Urinary bladder (tissue), 4 donors: Measurements from ENCODE around the gene PRELID1. TPM values are rescaled to one million over a fixed set of nuclear protein-coding genes. Genes with fewer than 3 reads are reported as not detected.

ENCODE experiments used
- DNase-seq: peaks from one replicate; pipeline ENCODE4 v3.0.0-alpha.2; 2015; ENCODE audit errors: extremely low spot score
- H3K27ac ChIP-seq: one replicate; pipeline ENCODE4 v1.5.1; 2013; ENCODE audit warnings: low read depth, mild to moderate bottlenecking, moderate library complexity
- H3K36me3 ChIP-seq: one replicate; pipeline ENCODE4 v1.6.1; 2013; ENCODE audit warnings: mild to moderate bottlenecking, moderate library complexity; ENCODE audit not compliant: insufficient read depth
- H3K4me1 ChIP-seq: one replicate; pipeline ENCODE4 v1.6.1; 2013; ENCODE audit warnings: mild to moderate bottlenecking, moderate library complexity; ENCODE audit not compliant: insufficient read depth
- H3K4me3 ChIP-seq: one replicate; pipeline ENCODE4 v1.5.1; 2013; ENCODE audit warnings: low read depth, low read length
- WGBS: extraction: QIAGEN DNeasy Blood & Tissue Kit; methylation state at CpG from one replicate; pipeline ENCODE4 v1.1.7; 2013; 5-methylcytosine and 5-hydroxymethylcytosine counted together
- polyA plus RNA-seq: library from polyadenylated mRNA; stranded (reverse); fragments of 200-250 nt; gene quantifications from one replicate; pipeline ENCODE4 v1.2.3, GENCODE V29; 2013
- total RNA-seq: library from RNA; depleted of rRNA; stranded (reverse); fragments of >200 nt; gene quantifications from one replicate; pipeline ENCODE4 v1.2.3, GENCODE V29; 2014
- donor health status: healthy with polysubstance abuse.
- donor health status: healthy.

PRELID1 gene
- total and polyA plus RNA-seq, 2 donors = 40.8 to 122 TPM

DNA sequence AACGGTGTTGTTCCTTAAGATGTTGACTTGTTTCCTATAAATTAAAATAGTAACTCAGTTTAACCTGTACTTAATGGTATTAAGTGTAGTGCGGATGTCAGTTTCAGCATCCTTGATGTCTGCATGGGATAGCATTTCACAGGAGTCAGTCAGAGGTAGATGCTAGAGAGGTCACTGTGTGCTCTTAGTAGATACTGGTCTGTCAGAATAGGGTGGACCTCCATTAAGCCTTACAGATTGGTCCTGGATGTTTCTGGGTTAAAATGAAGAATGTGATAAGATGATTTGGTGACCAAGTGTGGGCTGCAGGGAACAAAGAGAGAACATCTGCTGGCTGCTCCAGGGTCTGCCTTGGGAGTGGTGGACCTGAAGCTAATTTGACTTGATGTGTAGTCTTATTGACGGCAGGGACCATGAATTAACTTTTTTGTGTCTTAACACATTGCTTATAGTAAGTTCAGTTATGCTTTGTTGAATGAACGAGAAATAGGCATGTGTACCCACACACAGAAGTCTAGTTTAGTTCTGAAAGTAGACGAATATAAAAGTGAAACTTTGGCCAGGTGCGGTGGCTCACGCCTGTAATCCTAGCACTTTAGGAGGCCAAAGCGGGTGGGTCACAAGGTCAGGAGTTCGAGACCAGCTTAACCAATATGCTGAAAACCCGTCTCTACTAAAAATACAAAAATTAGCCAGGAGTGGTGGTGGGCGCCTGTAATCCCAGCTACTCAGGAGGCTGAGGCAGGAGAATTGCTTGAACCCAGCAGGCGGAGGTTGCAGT is 12.6 kb upstream of the PRELID1 start:
- Histone ChIP-seq H3K4me3 (no peak overlapping the region), H3K36me3 (peaks cover 15% of the 10 kb centered on the region), H3K4me1 (no peaks in the 10 kb centered on the region), H3K27ac (no peak overlapping the region)
- 94% methylated on average over 12 of the region's 12 CpGs for WGBS
- DNase-seq = no peak

DNA sequence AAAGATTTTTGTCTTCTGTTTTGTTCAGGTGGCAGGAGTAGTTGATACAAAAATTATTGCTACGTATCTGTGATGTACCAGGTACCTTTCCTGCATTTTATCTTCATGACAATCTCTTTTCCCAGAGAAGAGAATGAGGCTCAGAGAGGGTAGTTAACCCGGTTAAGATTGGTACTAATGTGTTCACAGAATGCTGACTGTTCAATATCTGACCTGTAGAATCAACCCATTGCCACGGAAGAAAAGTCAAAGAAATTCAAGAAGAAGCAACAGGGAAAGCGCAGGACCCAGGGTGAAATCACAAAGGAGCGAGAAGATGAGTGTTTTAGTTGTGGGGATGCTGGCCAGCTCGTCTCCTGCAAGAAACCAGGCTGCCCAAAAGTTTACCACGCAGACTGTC is 11.9 kb upstream of the PRELID1 start:
- Histone ChIP-seq H3K4me1 (no peaks in the 10 kb centered on the region), H3K27ac (no peak overlapping the region), H3K36me3 (peaks cover 12% of the 10 kb centered on the region), H3K4me3 (no peak overlapping the region)
- DNase-seq = no peak
- WGBS = 97% methylated on average over 7 of the region's 7 CpGs

DNA sequence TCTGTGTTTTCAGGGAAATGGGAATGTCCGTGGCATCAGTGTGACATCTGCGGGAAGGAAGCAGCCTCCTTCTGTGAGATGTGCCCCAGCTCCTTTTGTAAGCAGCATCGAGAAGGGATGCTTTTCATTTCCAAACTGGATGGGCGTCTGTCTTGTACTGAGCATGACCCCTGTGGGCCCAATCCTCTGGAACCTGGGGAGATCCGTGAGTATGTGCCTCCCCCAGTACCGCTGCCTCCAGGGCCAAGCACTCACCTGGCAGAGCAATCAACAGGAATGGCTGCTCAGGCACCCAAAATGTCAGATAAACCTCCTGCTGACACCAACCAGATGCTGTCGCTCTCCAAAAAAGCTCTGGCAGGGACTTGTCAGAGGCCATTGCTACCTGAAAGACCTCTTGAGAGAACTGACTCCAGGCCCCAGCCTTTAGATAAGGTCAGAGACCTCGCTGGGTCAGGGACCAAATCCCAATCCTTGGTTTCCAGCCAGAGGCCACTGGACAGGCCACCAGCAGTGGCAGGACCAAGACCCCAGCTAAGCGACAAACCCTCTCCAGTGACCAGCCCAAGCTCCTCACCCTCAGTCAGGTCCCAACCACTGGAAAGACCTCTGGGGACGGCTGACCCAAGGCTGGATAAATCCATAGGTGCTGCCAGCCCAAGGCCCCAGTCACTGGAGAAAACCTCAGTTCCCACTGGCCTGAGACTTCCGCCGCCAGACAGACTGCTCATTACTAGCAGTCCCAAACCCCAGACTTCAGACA is 9.6 kb upstream of the PRELID1 start:
- WGBS = 94% methylated on average over 12 of the region's 12 CpGs
- Histone ChIP-seq H3K4me1 (no peaks in the 10 kb centered on the region), H3K36me3 (peaks cover 10% of the 10 kb centered on the region), H3K27ac (no peak overlapping the region), H3K4me3 (no peak overlapping the region)
- DNase-seq = no peak

DNA sequence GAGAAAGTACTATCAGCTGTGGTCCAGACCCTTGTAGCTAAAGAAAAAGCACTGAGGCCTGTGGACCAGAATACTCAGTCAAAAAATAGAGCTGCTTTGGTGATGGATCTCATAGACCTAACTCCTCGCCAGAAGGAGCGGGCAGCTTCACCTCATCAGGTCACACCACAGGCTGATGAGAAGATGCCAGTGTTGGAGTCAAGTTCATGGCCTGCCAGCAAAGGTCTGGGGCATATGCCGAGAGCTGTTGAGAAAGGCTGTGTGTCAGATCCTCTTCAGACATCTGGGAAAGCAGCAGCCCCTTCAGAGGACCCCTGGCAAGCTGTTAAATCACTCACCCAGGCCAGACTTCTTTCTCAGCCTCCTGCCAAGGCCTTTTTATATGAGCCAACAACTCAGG is 9.0 kb upstream of the PRELID1 start:
- H3K36me3 ChIP-seq = peaks cover 10% of the 10 kb centered on the region
- no peak overlapping the region for H3K27ac ChIP-seq
- H3K4me1 ChIP-seq = no peaks in the 10 kb centered on the region
- H3K4me3 ChIP-seq = no peak overlapping the region
- WGBS = 86% methylated on average over 3 of the region's 3 CpGs
- DNase-seq = no peak

DNA sequence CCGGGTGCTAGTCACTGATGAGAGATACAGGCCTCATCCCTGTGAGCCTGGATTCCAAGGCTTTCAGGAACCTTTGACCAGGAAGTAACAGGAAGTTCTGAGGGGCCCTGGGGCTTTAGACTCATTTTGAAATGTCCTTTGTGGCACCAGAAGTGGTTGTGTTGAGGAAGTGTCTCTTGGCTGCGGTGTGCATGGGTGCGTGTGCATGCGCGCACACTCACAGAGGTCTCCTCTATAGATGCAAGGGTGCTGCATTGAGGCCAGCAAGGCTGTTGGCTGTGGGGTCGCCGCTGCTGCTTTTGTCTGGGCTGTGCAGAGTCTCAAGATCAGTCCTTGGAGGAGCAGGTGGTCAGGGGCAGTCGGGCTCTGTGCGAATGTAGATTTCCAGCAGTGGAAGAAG is 7.7 kb upstream of the PRELID1 start:
- Histone ChIP-seq H3K4me1 (no peaks in the 10 kb centered on the region), H3K27ac (no peak overlapping the region), H3K36me3 (peaks cover 10% of the 10 kb centered on the region), H3K4me3 (no peak overlapping the region)
- WGBS = 93% methylated on average over 9 of the region's 9 CpGs
- no peak for DNase-seq

DNA sequence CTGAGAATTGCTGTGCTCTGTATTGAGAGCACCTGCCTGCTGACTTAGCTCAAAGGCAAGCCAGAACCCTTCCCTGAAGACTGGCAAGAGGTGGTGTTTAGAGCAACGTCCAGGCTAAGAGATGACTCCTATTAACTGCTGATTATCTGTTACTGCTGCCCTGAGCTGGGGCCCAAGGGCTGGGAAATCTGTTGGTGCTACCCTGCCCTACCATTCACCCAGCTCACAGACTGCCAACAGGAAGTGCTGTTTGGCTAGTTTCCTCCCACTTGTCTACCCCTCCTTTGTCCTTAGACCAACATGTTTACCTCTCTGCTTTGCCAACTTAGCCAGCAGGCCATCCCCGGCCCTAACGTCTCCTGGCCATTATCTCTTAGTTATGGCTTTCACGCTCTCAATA is 7.0 kb upstream of the PRELID1 start:
- DNase-seq = no peak

DNA sequence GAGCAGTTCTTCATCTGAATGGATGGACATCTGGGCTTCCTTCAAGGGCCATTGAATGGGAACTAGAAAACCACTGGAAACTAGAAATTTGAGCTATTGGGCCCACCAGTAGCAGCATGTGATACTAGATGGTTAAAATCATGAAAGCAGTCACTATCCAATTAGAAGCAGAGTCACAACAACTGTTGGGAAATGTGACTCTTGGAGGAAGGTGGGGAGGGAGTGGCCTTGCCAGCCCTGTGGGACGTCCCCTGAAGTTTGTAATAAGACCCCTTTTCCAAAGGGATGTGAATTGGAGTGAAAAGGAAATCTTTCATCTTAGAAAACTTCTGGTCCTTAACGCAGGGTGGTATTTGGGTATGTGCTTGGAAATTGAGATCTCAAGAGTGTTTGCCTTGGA is 5.7 kb upstream of the PRELID1 start:
- H3K4me1 ChIP-seq = peaks cover 2% of the 10 kb centered on the region
- 86% methylated on average over 2 of the region's 2 CpGs for WGBS
- peaks cover 10% of the 10 kb centered on the region for H3K36me3 ChIP-seq
- H3K4me3 ChIP-seq = no peak overlapping the region
- H3K27ac ChIP-seq = no peak overlapping the region
- no peak for DNase-seq

More for the DNA sequence above, 7.0 kb upstream of the PRELID1 start:
- Histone ChIP-seq H3K4me3 (no peak overlapping the region), H3K27ac (no peak overlapping the region), H3K4me1 (no peaks in the 10 kb centered on the region), H3K36me3 (peaks cover 10% of the 10 kb centered on the region)
- 59% methylated on average over 4 of the region's 4 CpGs for WGBS

DNA sequence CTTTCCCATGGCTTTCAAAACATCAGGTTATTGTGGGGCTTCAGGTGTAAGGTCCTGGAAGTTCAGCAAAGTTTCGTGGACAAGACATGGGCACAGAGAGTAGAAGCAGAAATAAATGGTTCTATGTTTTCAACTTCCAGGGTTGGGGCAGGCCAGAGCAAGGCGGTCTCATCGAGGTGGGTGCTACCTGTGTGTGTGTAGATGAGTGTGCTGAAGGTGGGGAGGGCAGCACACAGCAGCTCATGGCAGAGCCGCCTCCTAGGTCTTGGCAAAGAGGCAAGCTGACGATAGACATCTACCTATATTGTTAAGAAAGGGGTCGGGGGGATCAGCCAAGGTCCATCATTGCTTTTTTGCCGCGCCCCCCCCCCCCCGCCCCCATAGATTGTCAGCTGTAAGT is 3.9 kb upstream of the PRELID1 start:
- 71% methylated on average over 9 of the region's 9 CpGs for WGBS
- peaks cover 2% of the 10 kb centered on the region for H3K4me1 ChIP-seq
- no peak overlapping the region for H3K27ac ChIP-seq
- no peak overlapping the region for H3K4me3 ChIP-seq
- no peak for DNase-seq
- H3K36me3 ChIP-seq = peaks cover 1% of the 10 kb centered on the region

DNA sequence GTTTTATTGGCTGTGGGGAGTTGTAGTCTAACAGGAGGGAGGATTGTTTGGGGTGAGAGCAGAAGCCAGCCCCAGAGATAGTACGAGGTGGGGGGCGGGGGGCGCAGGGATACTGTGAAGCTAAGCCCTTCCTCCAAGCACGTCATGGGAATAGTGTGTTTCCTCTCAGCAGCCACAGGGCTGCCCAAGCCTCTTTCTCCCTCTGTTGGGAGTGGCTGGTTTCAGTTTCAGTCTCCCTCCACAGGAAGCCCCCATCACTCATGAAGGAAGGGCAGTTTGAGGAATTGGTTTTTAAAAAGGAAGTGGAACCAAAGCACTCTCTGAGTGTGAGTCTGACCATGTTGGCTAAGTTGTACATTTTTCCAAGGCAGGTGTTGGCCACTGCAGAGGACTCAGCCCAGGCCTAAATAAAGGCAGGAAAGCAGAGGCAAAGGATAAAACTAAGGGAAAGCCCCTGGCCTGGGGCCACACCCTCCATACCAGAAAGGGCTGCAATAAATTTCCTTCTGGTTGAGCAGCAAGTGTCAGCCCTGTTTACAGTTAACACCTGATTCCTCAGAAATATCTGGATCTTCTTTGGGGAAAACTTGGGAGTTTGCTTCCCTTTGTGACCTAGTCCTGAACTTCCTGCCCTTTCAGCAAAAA is 3.2 kb upstream of the PRELID1 start:
- Histone ChIP-seq H3K4me3 (no peak overlapping the region), H3K27ac (peak overlapping the region; percentile 41), H3K36me3 (no peaks in the 10 kb centered on the region), H3K4me1 (peaks cover 2% of the 10 kb centered on the region)
- WGBS = 19% methylated on average over 4 of the region's 4 CpGs
- DNase-seq = peak; percentile 35

DNA sequence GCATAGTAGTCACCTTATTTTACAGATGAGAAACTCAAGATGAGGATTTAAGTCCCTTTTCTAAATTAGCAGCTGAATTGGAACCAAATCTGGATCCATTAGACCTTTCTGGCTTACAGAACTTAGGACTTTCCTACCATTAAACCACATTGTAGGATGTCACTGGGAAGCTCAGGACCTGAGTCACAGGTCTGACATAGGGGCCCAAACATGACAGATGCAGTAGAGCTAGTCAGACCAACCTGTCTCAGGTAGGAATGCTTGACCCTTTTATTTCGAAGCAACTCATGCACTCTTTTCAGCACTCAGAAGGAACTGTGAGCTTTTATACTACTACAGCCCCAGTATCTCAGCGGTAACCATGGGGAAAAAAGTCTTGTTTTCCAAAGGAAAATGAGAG is 2.6 kb upstream of the PRELID1 start:
- Histone ChIP-seq H3K4me3 (no peak overlapping the region), H3K27ac (no peak overlapping the region), H3K4me1 (peaks cover 2% of the 10 kb centered on the region), H3K36me3 (no peaks in the 10 kb centered on the region)
- no peak for DNase-seq
- WGBS = 91% methylated on average over 2 of the region's 2 CpGs

DNA sequence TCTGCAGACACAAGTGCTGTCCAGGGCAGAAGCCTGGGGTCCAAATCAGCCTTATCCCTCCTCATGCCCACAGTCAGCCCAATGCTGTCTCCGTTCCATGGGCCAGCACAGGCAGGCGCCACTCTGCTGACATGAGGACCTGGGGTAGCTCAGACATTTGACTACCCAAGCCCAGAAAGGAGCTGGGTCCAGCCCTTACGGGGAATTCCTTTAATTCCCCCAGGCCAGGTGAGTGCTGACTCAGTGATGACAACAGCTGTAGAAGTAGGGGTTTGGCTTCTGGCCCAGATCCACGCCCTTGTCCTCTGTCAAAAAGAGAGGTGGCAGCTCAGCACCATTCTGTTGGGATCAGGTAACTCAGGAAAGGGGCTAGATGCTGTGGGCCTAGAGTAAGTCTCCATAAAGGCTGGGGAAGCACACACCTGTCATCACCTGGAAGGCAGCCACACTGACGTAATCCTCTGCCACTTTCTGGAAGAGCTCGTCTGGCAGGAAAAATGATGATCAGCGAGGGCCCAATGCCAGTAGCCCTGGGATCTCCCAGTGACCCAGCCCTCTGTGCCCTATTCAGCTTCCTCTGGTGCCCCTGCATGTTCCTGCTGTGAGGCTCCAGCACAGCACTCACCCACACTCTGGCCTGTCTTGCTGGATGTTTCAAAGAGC is 2.0 kb upstream of the PRELID1 start:
- Histone ChIP-seq H3K27ac (no peak overlapping the region), H3K4me3 (no peak overlapping the region), H3K36me3 (no peaks in the 10 kb centered on the region), H3K4me1 (peaks cover 2% of the 10 kb centered on the region)
- peak; percentile 45 for DNase-seq
- WGBS = 68% methylated on average over 7 of the region's 7 CpGs

DNA sequence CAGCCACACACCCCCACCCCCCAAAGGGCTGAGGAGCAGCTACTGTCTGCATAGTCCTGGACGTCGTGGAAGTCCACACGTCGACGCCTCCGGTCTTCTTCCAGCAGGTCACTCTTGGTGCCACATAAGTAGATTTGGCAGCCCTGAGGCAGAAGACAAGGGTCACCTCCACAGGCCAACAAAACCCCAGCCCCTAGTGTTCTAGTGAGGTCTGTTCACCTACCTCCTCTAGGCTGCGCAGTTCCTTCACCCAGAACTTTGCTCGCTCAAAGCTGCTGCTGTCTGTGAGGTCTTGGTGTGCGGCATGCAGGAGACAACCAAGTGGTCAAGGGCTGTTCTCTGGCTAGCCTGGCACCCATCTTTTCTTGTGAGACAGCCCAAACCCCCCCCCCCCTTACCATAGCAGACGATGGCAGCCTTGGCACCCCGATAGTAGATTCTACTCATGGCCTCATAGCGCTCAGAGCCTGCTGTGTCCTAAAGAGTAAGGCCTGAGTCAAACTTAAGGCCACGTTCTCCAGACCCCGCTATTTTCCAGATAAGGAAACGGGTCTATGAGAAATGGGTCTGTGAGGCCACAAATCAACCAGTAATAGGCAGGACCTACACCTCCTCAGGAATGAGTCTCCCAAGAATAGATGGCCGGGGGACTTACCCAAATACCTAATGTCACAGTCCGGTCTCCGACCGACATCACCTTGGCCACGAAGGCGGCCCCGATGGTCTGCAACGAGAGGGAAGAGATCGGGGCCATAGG is 1.1 kb upstream of the PRELID1 start:
- peak overlapping the region; percentile 88 for H3K4me3 ChIP-seq
- no peaks in the 10 kb centered on the region for H3K36me3 ChIP-seq
- no peak overlapping the region for H3K27ac ChIP-seq
- DNase-seq = no peak
- WGBS = 29% methylated on average over 24 of the region's 24 CpGs
- peaks cover 2% of the 10 kb centered on the region for H3K4me1 ChIP-seq

DNA sequence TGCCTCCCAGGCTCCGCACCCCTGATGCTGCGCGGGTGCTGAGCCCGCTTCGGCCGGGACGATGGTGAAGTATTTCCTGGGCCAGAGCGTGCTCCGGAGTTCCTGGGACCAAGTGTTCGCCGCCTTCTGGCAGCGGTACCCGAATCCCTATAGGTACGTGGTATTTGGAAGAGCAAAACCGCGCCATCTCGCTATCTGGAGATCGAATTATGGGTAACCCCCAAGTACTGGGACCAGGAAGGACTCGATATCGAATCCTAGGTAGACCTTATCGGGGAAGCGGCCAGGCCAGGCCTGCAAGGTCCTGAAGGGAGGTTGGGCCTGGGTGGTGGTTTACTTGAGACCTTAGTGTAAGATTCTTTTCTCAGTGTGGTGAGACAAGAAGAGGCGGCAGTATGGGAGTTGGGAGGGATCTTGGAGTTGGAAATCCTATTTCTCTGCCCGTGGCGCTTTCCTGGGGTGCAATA is 359 bp downstream of the PRELID1 start:
- Histone ChIP-seq H3K27ac (no peak overlapping the region), H3K36me3 (no peaks in the 10 kb centered on the region), H3K4me1 (peaks cover 2% of the 10 kb centered on the region), H3K4me3 (peak overlapping the region; percentile 88)
- WGBS = under 1% methylated on average over 25 of the region's 25 CpGs
- DNase-seq = no peak
